Colon (tissue), 2 donors: ENCODE results near the gene KIAA1217.

Source experiments
- FAIRE-seq: peaks from 2 replicates; lab custom pipeline; 2012; peaks lifted over from hg19 to GRCh38; lab: Jason Lieb, UNC
- donor health status: control.
- donor health status: control.

The KIAA1217 gene, protein sequence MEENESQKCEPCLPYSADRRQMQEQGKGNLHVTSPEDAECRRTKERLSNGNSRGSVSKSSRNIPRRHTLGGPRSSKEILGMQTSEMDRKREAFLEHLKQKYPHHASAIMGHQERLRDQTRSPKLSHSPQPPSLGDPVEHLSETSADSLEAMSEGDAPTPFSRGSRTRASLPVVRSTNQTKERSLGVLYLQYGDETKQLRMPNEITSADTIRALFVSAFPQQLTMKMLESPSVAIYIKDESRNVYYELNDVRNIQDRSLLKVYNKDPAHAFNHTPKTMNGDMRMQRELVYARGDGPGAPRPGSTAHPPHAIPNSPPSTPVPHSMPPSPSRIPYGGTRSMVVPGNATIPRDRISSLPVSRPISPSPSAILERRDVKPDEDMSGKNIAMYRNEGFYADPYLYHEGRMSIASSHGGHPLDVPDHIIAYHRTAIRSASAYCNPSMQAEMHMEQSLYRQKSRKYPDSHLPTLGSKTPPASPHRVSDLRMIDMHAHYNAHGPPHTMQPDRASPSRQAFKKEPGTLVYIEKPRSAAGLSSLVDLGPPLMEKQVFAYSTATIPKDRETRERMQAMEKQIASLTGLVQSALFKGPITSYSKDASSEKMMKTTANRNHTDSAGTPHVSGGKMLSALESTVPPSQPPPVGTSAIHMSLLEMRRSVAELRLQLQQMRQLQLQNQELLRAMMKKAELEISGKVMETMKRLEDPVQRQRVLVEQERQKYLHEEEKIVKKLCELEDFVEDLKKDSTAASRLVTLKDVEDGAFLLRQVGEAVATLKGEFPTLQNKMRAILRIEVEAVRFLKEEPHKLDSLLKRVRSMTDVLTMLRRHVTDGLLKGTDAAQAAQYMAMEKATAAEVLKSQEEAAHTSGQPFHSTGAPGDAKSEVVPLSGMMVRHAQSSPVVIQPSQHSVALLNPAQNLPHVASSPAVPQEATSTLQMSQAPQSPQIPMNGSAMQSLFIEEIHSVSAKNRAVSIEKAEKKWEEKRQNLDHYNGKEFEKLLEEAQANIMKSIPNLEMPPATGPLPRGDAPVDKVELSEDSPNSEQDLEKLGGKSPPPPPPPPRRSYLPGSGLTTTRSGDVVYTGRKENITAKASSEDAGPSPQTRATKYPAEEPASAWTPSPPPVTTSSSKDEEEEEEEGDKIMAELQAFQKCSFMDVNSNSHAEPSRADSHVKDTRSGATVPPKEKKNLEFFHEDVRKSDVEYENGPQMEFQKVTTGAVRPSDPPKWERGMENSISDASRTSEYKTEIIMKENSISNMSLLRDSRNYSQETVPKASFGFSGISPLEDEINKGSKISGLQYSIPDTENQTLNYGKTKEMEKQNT (N-terminal part only)

DNA sequence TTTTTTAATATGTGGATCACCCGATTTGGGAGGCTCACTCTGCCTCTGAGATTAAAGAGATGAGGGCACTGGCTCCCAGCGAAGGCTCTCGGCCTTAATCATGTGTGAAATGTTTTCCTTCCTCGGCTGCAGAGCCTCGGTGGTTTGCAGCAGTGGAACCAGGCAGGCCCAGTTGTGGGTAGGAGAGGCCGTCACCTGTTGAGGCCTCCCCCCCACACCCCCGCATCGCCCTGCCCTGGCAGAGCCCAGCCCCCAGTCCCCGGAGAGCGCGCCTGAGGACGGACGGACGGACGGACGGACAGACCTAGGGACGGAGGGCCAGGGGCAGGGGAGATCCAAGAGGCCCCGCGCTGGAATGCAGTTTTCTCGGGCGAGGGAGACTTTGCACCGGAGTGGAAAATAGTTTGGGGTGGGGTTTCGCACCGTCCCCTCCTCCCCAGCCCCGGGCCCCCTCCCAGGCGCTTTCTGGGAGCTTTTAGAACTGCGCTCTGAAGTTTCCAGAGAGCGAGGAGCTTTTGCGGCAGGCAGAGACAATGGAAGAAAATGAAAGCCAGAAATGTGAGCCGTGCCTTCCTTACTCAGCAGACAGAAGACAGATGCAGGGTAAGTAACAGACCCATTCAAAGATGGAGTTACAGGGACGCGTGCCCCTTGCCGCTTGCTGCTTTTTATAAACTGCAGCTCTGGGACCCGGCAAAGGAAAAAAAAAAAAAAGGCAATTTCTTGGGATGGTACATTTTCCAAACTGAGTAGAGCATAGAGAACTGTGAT lies at the start of gene KIAA1217:
TSS of gene KIAA1217 (plus strand) at position 478 of the 771 bp plus-strand sequence. CDS start at position 534, 56 bp downstream.
- FAIRE-seq: no peak

DNA sequence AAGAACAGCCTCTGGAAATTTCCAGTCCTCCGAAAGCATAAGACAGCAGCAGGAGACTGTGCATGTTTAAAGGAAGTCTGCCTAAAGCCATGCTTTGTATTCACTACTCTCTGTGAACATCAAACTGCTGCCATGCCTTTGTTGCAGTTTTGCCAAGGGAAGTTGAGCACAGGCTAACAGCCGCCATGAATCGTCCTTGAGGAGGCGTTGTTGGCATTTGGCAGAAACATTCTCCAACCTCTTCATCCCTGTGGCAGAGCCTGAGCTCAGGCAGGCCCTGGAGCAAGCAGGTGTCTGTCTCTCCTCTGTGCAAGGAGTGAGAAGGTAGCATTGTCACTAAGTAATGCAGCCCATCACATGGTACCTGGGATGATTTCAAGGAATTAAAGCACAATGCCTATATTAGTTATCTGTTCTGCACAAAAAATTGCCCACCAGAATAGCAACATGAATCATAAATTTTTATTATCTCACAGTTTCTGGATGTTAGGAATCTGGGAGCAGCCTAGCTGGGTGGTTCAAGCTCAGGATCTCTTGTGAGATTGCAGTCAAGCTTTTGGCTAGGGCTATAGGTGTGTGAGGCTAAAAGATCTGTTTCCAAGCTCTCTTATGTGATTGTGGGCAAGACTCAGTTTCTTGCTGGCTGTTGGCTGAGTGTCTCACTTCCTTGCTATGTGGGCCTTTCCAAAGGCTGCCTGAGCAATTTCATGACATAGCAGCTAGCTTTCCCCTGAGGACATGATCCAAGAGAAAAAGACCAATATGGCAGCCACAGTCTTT lies 46.5 kb upstream of the KIAA1217 start:
- no peak for FAIRE-seq

DNA sequence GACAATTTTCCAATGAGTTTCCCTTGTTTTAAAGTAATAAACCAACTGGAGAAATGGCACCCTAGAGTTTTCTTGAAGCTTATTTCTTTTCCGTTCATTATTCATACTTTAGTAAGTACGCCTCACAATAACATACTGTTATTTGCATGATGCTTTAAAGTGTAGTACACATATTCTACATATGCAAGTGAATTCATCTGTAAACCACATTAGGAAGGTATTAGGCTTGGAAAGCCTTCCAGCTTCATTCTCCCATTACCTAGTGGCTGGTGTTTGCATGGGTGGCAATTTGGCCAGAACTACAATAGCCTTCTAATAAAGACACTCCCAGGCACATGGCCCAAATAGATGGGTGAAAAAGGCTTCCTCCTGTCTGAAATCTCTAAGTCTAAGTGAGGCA lies 45.5 kb upstream of the KIAA1217 start:
- FAIRE-seq: no peak

DNA sequence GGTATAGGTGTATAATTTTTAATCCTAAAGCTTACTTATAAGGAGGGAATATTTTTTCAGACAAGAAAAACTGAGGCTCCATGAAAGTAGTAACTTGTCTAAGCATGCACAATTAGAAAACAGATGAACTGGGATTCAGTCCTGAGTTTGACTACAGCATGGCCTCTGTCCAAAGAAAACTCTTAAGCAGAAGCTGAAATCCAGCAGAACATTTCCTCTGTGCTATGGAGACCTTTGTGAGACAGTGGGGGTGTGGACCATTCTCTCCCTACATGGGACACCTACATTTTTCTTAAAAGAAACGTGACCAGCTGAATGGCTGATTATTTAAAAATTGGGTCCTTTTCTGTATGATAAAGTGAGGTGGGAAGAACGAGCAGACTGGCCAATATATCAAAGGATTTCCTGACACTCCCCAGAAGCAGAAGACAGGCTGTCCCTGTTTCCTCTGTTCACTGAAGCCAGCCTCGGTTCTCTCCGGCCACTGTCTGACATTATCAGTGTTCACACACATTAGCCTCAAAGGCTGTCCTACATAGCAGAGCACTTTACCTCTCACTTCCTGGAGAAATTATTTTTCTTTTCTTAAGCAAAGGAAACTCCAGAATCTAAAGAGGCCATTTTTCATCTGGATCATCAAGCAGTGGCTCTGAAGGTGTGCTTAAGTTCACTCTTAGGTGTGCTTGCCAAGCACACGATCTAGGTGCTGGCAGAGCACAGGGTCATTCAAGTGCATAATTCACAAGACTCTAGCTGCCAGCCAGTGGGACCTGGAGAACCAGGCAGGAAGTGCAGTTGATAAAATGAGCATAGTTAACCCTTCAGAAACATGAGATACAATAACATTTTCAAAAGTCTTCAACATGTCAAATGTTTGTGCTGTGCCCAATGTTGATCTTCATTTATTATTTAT lies 40.4 kb upstream of the KIAA1217 start:
- FAIRE-seq: no peak

DNA sequence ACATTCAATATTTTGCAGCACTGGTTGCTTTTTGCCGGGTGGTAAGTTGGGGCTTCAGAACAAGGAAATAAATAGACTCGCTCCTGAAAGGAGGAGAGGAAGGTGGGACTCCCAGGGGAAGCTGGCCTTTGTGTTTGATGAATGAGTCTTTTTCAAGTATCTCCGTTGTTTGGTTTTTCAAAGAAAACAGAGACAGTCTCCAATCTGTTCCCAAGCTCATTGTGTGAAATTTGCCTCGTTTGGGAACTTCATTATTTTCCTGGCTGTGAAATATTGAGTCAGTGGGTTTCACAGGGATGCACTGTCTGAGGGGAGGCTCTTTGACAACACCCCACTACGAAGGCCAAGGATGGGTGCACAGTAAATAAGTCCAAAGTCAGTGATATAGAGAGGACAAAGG lies 38.7 kb upstream of the KIAA1217 start:
- FAIRE-seq: no peak

GRCh38 chr10:24172909-24173308 lies 36.0 kb upstream of the KIAA1217 start:
- FAIRE-seq: no peak

GRCh38 chr10:24174014-24174413 lies 34.9 kb upstream of the KIAA1217 start:
- no peak for FAIRE-seq

GRCh38 chr10:24176658-24177057 lies 32.3 kb upstream of the KIAA1217 start:
- FAIRE-seq: no peak

- no peak for FAIRE-seq
Measured at GRCh38 chr10:24177636-24178035, 31.3 kb upstream of the KIAA1217 start.

GRCh38 chr10:24180891-24181290 lies 28.0 kb upstream of the KIAA1217 start:
- no peak for FAIRE-seq

- no peak for FAIRE-seq
Measured at GRCh38 chr10:24184455-24184854, 24.5 kb upstream of the KIAA1217 start.

- no peak for FAIRE-seq
Measured at GRCh38 chr10:24193330-24193729, 15.6 kb upstream of the KIAA1217 start.

DNA sequence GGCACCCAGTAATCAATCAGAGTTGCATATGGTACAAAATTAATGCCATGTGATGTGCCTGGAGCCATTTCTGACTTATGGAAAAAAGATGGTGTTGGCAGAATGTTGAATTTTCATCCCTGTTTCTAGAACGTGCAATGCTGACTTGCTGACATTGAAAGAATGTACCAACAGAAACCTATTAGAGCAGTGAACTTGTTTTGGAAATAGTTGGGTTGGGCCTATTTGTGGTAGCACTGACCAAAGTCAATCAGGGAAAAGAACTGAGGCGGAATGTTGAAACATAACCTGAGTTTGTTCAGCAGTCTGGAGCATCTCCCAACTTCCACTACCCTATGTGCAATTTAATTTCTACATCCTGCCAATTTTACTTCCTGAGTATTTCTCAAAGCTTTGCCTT lies 11.7 kb upstream of the KIAA1217 start:
- FAIRE-seq: no peak

GRCh38 chr10:24201503-24202180 lies 7.3 kb upstream of the KIAA1217 start:
- FAIRE-seq: no peak

GRCh38 chr10:24202181-24202570 lies 6.8 kb upstream of the KIAA1217 start:
- FAIRE-seq: no peak

DNA sequence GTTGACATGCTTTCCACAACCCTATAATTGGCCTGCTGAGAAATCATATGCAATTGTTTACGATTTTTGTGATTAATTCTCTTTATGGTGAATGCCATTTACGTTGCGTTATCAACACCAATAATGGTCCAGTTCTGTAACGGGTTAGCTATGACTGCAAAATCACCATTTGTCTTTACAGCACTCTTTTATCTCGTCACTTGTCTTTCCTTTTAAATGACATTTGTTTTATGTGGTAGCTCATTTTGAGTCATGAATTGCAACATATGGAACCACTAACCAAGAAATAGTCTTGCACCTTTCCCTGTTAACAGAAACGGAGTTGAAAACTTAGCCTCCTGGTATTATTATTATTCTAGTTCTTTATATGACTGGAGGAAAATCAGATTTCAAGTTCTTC lies 3.1 kb upstream of the KIAA1217 start:
- no peak for FAIRE-seq

DNA sequence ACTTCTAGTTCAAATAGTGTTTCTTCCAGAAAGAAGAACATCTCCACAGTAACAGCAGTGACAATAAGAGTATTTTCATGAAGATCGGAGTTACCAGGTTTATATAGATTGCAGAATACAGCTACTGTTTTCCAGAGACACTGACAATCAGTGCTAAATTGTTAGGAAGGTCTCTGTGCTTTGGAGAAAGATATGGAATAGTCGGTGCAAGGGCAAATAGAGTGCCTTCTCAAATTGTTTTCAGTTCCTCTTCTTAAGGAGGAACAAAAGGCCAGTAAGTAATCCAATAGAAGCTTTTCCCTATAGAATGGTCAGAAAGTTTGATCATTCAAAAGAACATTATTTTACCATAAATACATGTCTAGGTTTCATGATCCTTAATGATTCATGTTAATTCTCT lies 2.6 kb upstream of the KIAA1217 start:
- no peak for FAIRE-seq

- no peak for FAIRE-seq
Measured at GRCh38 chr10:24206926-24207325, 2.0 kb upstream of the KIAA1217 start.

- FAIRE-seq: no peak
Measured at GRCh38 chr10:24207341-24207740, 1.6 kb upstream of the KIAA1217 start.
